Endothelial cell of umbilical vein (primary cell): ENCODE data around the gene IL5RA.

Source experiments
- GATA2 ChIP-seq: IDR thresholded peaks from 2 replicates; pipeline ENCODE4 v1.7.0; 2011; ENCODE audit warnings: low read depth, mild to moderate bottlenecking, moderate library complexity, mixed read lengths, low read length; ENCODE audit not compliant: insufficient read length, insufficient read depth
- JUN ChIP-seq: IDR thresholded peaks from 2 replicates; pipeline ENCODE4 v1.6.1; 2011; ENCODE audit warnings: borderline replicate concordance, low read depth; ENCODE audit not compliant: insufficient read length, insufficient read depth
- POLR2A ChIP-seq: IDR thresholded peaks from 2 replicates; pipeline ENCODE4 v1.6.1; 2012; ENCODE audit warnings: low read depth, mild to moderate bottlenecking, control low read depth, low read length
- POLR2AphosphoS5 ChIP-seq: IDR thresholded peaks from 2 replicates; pipeline ENCODE4 v1.6.1; 2012; ENCODE audit warnings: low read depth, mild to moderate bottlenecking, control low read depth, low read length, moderate library complexity; ENCODE audit not compliant: insufficient read depth
- TF ChIP-seq, protein P1 (sequence below), 2 donors: IDR thresholded peaks; 1 replicate in 1 of 2; 2 replicates in 1 of 2; pipeline ENCODE4 v1.5.1; 2011; ENCODE audit warnings: low read length in 2 of 2, mild to moderate bottlenecking in 2 of 2, moderate library complexity in 2 of 2, control low read depth in 1 of 2, inconsistent platforms in 1 of 2, low read depth in 1 of 2; ENCODE audit not compliant: insufficient read depth in 1 of 2; ENCODE audit errors: extremely low read depth in 1 of 2

DNA sequence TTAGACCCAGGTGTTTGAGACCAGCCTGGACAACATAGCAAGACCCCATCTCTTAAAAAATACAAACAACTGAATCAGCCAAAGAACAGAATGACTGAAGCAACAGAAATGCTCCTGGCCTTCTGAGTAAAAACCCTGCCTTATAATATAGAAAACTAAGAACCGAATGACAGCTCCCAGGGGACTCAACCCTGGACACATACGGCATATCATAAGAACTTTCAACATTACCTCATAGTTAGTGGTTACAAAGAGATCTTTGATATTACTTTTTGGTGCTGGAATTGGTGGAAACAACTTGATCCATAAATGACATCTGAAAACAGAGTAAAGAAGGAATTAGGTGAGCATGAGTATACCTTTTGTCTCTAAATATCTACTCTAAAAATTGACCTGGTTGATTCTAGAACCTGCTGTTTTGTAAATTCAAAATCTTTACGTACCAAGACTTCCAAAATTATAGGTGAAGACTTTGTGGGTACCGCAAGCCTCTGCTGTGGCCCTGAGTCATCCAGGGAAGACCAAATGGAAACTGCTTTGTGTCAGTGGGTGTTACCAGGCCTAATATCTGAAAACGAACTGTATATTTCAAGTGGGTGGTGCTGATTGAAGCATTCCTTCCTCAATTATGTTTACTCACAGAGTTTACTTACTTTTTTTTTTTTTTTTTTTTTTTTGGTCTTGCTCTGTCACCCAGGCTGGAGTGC, 35.5 kb downstream of the IL5RA start:
- TF ChIP-seq POLR2AphosphoS5 (no peak), JUN (no peak), POLR2A (no peak), GATA2 (no peak)
- TF ChIP-seq, protein P1, sequence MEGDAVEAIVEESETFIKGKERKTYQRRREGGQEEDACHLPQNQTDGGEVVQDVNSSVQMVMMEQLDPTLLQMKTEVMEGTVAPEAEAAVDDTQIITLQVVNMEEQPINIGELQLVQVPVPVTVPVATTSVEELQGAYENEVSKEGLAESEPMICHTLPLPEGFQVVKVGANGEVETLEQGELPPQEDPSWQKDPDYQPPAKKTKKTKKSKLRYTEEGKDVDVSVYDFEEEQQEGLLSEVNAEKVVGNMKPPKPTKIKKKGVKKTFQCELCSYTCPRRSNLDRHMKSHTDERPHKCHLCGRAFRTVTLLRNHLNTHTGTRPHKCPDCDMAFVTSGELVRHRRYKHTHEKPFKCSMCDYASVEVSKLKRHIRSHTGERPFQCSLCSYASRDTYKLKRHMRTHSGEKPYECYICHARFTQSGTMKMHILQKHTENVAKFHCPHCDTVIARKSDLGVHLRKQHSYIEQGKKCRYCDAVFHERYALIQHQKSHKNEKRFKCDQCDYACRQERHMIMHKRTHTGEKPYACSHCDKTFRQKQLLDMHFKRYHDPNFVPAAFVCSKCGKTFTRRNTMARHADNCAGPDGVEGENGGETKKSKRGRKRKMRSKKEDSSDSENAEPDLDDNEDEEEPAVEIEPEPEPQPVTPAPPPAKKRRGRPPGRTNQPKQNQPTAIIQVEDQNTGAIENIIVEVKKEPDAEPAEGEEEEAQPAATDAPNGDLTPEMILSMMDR (IDR thresholded peaks at IDR 0.05; ENCODE audit: extremely low read depth in 1 of 2, insufficient read depth in 1 of 2, low read depth in 1 of 2, low read length in 2 of 2) = no peak
